ENCODE measurements around the gene CRYBB3.
A peak's percentile ranks its signal among the peaks of the same experiment; 100 is the strongest.
"Not testable (repeated sequence)": the region's sequence is repeated elsewhere in the genome, so short reads cannot be mapped to it uniquely, and the experiment has no call there.

Gene CRYBB3

GRCh38 chr22:25200967-25201366 is 1.3 kb downstream of the CRYBB3 start:
- Histone ChIP-seq H3K36me3 (replicated peaks) (no peaks in the 10 kb centered on the region), H3K4me3 (ENCODE audit: low read depth, low read length) (no peak overlapping the region), H3K27me3 (replicated peaks) (no peaks in the 10 kb centered on the region), H3K27ac (no peak overlapping the region)
- TF ChIP-seq CTCF (IDR thresholded peaks at IDR 0.05; ENCODE audit: low read depth, low read length, missing control alignments), result no peak
- in situ Hi-C loops (cut with HindIII; ENCODE audit: low pct_ligation_motif_present, low sequenced_read_pairs), result no loop called here
- no peak for DNase-seq

GRCh38 chr22:25201557-25202273 is 2.1 kb downstream of the CRYBB3 start:
- H3K4me3 ChIP-seq (ENCODE audit: low read depth, low read length), result no peak overlapping the region
- TF ChIP-seq CTCF (IDR thresholded peaks at IDR 0.05; ENCODE audit: low read depth, low read length, missing control alignments), result no peak
- in situ Hi-C loops (cut with HindIII; ENCODE audit: low pct_ligation_motif_present, low sequenced_read_pairs), result no loop called here
- no peak for DNase-seq
- no peaks in the 10 kb centered on the region for H3K27me3 ChIP-seq (replicated peaks)
- H3K27ac ChIP-seq, result no peak overlapping the region
- H3K36me3 ChIP-seq (replicated peaks), result no peaks in the 10 kb centered on the region

GRCh38 chr22:25202290-25202921 is 2.7 kb downstream of the CRYBB3 start:
- DNase-seq, result peak; percentile 49
- in situ Hi-C loops (cut with HindIII; ENCODE audit: low pct_ligation_motif_present, low sequenced_read_pairs), result no loop called here
- no peak overlapping the region for H3K27ac ChIP-seq
- TF ChIP-seq CTCF (IDR thresholded peaks at IDR 0.05; ENCODE audit: low read depth, low read length, missing control alignments), result peak; percentile 92
- no peaks in the 10 kb centered on the region for H3K27me3 ChIP-seq (replicated peaks)
- H3K4me3 ChIP-seq (ENCODE audit: low read depth, low read length), result no peak overlapping the region
- H3K36me3 ChIP-seq (replicated peaks), result no peaks in the 10 kb centered on the region

GRCh38 chr22:25203082-25203481 is 3.4 kb downstream of the CRYBB3 start:
- DNase-seq, result no peak
- Histone ChIP-seq H3K27me3 (replicated peaks) (no peaks in the 10 kb centered on the region), H3K27ac (no peak overlapping the region), H3K4me3 (ENCODE audit: low read depth, low read length) (no peak overlapping the region), H3K36me3 (replicated peaks) (no peaks in the 10 kb centered on the region)
- in situ Hi-C loops (cut with HindIII; ENCODE audit: low pct_ligation_motif_present, low sequenced_read_pairs), result no loop called here
- no peak for TF ChIP-seq CTCF (IDR thresholded peaks at IDR 0.05; ENCODE audit: low read depth, low read length, missing control alignments)

- H3K4me3 ChIP-seq (ENCODE audit: low read depth, low read length); H3K36me3 ChIP-seq (replicated peaks); H3K27ac ChIP-seq; in situ Hi-C loops (cut with HindIII; ENCODE audit: low pct_ligation_motif_present, low sequenced_read_pairs); DNase-seq; H3K27me3 ChIP-seq (replicated peaks): not testable (repeated sequence)
Measured at GRCh38 chr22:25204547-25204946, 4.9 kb downstream of the CRYBB3 start.

GRCh38 chr22:25205847-25206246 is 6.2 kb downstream of the CRYBB3 start:
- in situ Hi-C loops (cut with HindIII; ENCODE audit: low pct_ligation_motif_present, low sequenced_read_pairs), result no loop called here
- no peaks in the 10 kb centered on the region for H3K27me3 ChIP-seq (replicated peaks)
- H3K27ac ChIP-seq, result no peak overlapping the region
- DNase-seq, result no peak
- no peaks in the 10 kb centered on the region for H3K36me3 ChIP-seq (replicated peaks)
- TF ChIP-seq CTCF (IDR thresholded peaks at IDR 0.05; ENCODE audit: low read depth, low read length, missing control alignments), result no peak
- H3K4me3 ChIP-seq (ENCODE audit: low read depth, low read length), result no peak overlapping the region

Data from brain microvascular endothelial cell (primary cell).